Neural progenitor cell (in vitro differentiated cells): Measurements from ENCODE around the gene KCMF1. TPM values are rescaled to one million over a fixed set of nuclear protein-coding genes. Genes with fewer than 3 reads are reported as not detected.
A peak's percentile ranks its signal among the peaks of the same experiment; 100 is the strongest.

Experiments used
- DNase-seq: peaks from one replicate; pipeline ENCODE4 v3.0.0-alpha.2; 2016; ENCODE audit warnings: low spot score
- H2AFZ ChIP-seq: fragments of 200-600 bp; sonication (generic); replicated peaks from 2 replicates; pipeline ENCODE4 v1.6.1; 2016; ENCODE audit warnings: antibody characterized with exemption
- H3F3A ChIP-seq: fragments of 200-600 bp; sonication (generic); 2 replicates; pipeline ENCODE4 v1.6.1; 2016; ENCODE audit warnings: antibody characterized with exemption, low read depth
- H3K27ac ChIP-seq: fragments of 200-600 bp; sonication (generic); 2 replicates; pipeline ENCODE4 v1.5.1; 2016; ENCODE audit warnings: mild to moderate bottlenecking
- H3K27me3 ChIP-seq: fragments of 200-600 bp; sonication (generic); 2 replicates; pipeline ENCODE4 v1.6.1; 2016; ENCODE audit warnings: mild to moderate bottlenecking, moderate library complexity
- H3K36me3 ChIP-seq: fragments of 200-600 bp; sonication (generic); 2 replicates; pipeline ENCODE4 v1.5.1; 2016
- H3K4me1 ChIP-seq: fragments of 200-600 bp; sonication (generic); 2 replicates; pipeline ENCODE4 v1.6.1; 2016; ENCODE audit warnings: mixed run types
- H3K4me2 ChIP-seq: fragments of 200-600 bp; sonication (generic); 2 replicates; pipeline ENCODE4 v1.6.1; 2016
- H3K4me3 ChIP-seq: fragments of 200-600 bp; sonication (generic); 2 replicates; pipeline ENCODE4 v1.5.1; 2016
- H3K79me2 ChIP-seq: fragments of 200-600 bp; sonication (generic); 2 replicates; pipeline ENCODE4 v1.6.1; 2016; ENCODE audit warnings: low read depth
- H3K9ac ChIP-seq: fragments of 200-600 bp; sonication (generic); 2 replicates; pipeline ENCODE4 v1.6.1; 2016
- H3K9me3 ChIP-seq: fragments of 200-600 bp; sonication (generic); 2 replicates; pipeline ENCODE4 v1.5.1; 2016; ENCODE audit warnings: low read depth
- H4K20me1 ChIP-seq: fragments of 200-600 bp; sonication (generic); 2 replicates; pipeline ENCODE4 v1.6.1; 2016; ENCODE audit warnings: low read depth
- H3K27ac Mint-ChIP-seq: 3 replicates; pipeline ENCODE4 v1.8.0; 2021; ENCODE audit warnings: mixed read lengths
- H3K27me3 Mint-ChIP-seq: 2 replicates; pipeline ENCODE4 v1.8.0; 2022; ENCODE audit warnings: low read depth, mild to moderate bottlenecking, inconsistent platforms, moderate library complexity, mixed read lengths; ENCODE audit not compliant: insufficient read depth
- H3K36me3 Mint-ChIP-seq: 3 replicates; pipeline ENCODE4 v1.8.0; 2021; ENCODE audit warnings: mixed read lengths
- H3K4me1 Mint-ChIP-seq: 3 replicates; pipeline ENCODE4 v1.8.0; 2021; ENCODE audit warnings: mixed read lengths
- H3K4me3 Mint-ChIP-seq: 3 replicates; pipeline ENCODE4 v1.8.0; 2021; ENCODE audit warnings: mild to moderate bottlenecking, moderate library complexity, mixed read lengths
- H3K9me3 Mint-ChIP-seq: 3 replicates; pipeline ENCODE4 v1.8.0; 2020; ENCODE audit warnings: mixed read lengths
- CTCF ChIP-seq: fragments of 200-600 bp; sonication (generic); IDR thresholded peaks from 2 replicates; pipeline ENCODE4 v1.5.1; 2017; ENCODE audit warnings: antibody characterized with exemption, mild to moderate bottlenecking
- EZH2 ChIP-seq: fragments of 200-600 bp; sonication (generic); IDR thresholded peaks from 2 replicates; pipeline ENCODE4 v1.6.1; 2017; ENCODE audit warnings: antibody characterized with exemption, mild to moderate bottlenecking, moderate library complexity
- EZH2phosphoT487 ChIP-seq: fragments of 200-600 bp; sonication (generic); IDR thresholded peaks from 2 replicates; pipeline ENCODE4 v1.6.1; 2017; ENCODE audit warnings: antibody characterized with exemption
- total RNA-seq: library from RNA; depleted of rRNA; stranded (reverse); fragments of >200 nt; gene quantifications from 2 replicates; pipeline ENCODE4 v1.2.3, GENCODE V29; 2015; ENCODE audit warnings: low replicate concordance

KCMF1 gene
- total RNA-seq, 1 donor from 2014 or later, result 99.7 TPM

GRCh38 chr2:85049236-85049635 is 78.3 kb downstream of the KCMF1 start:
- Mint-ChIP-seq H3K4me3 (no peak overlapping the region), H3K9me3 (no peaks in the 10 kb centered on the region), H3K27me3 (no peaks in the 10 kb centered on the region), H3K36me3 (peaks cover 25% of the 10 kb centered on the region), H3K4me1 (peaks cover 21% of the 10 kb centered on the region), H3K27ac (no peak overlapping the region)
- Histone ChIP-seq H3K9me3 (no peaks in the 10 kb centered on the region), H3K4me3 (no peak overlapping the region), H3K27ac (no peak overlapping the region), H3K36me3 (peaks cover 15% of the 10 kb centered on the region), H3F3A (peaks cover 7% of the 10 kb centered on the region), H3K4me2 (no peak overlapping the region), H3K79me2 (no peaks in the 10 kb centered on the region), H3K9ac (no peak overlapping the region), H4K20me1 (peaks cover 12% of the 10 kb centered on the region), H3K4me1 (peaks cover 14% of the 10 kb centered on the region), H2AFZ (no peak overlapping the region), H3K27me3 (no peaks in the 10 kb centered on the region)
- no peak for DNase-seq
- TF ChIP-seq EZH2 (no peak), CTCF (no peak), EZH2phosphoT487 (no peak)

GRCh38 chr2:85053802-85054201 is 82.8 kb downstream of the KCMF1 start:
- Mint-ChIP-seq H3K36me3 (peaks cover 18% of the 10 kb centered on the region), H3K4me1 (peaks cover 44% of the 10 kb centered on the region), H3K9me3 (no peaks in the 10 kb centered on the region), H3K27me3 (peaks cover 2% of the 10 kb centered on the region), H3K4me3 (no peak overlapping the region), H3K27ac (peak overlapping the region; percentile 52)
- Histone ChIP-seq H3K9ac (no peak overlapping the region), H3K4me1 (peaks cover 16% of the 10 kb centered on the region), H3K79me2 (no peaks in the 10 kb centered on the region), H4K20me1 (peaks cover 12% of the 10 kb centered on the region), H2AFZ (no peak overlapping the region), H3K27ac (no peak overlapping the region), H3K27me3 (no peaks in the 10 kb centered on the region), H3K4me2 (peak overlapping the region; percentile 19), H3F3A (peaks cover 39% of the 10 kb centered on the region), H3K9me3 (no peaks in the 10 kb centered on the region), H3K36me3 (peaks cover 6% of the 10 kb centered on the region), H3K4me3 (no peak overlapping the region)
- no peak for TF ChIP-seq EZH2phosphoT487
- no peak for TF ChIP-seq CTCF
- TF ChIP-seq EZH2, result no peak
- peak; percentile 73 for DNase-seq

GRCh38 chr2:85057226-85057962 is 86.4 kb downstream of the KCMF1 start:
- Mint-ChIP-seq H3K27ac (no peak overlapping the region), H3K27me3 (peaks cover 2% of the 10 kb centered on the region), H3K4me3 (no peak overlapping the region), H3K36me3 (peaks cover 3% of the 10 kb centered on the region), H3K9me3 (no peaks in the 10 kb centered on the region), H3K4me1 (peaks cover 54% of the 10 kb centered on the region)
- Histone ChIP-seq H3K9me3 (no peaks in the 10 kb centered on the region), H3K79me2 (no peaks in the 10 kb centered on the region), H3F3A (peaks cover 46% of the 10 kb centered on the region), H3K36me3 (no peaks in the 10 kb centered on the region), H4K20me1 (peaks cover 12% of the 10 kb centered on the region), H3K9ac (no peak overlapping the region), H3K4me2 (no peak overlapping the region), H2AFZ (no peak overlapping the region), H3K27ac (no peak overlapping the region), H3K4me3 (no peak overlapping the region), H3K4me1 (peaks cover 16% of the 10 kb centered on the region), H3K27me3 (no peaks in the 10 kb centered on the region)
- DNase-seq, result no peak
- TF ChIP-seq EZH2phosphoT487 (no peak), CTCF (no peak), EZH2 (no peak)
